Loucy (cell line): ENCODE measurements around the gene NBAS.

Experiments used
- EZH2phosphoT487 ChIP-seq: fragments of 200-600 bp; IDR thresholded peaks from 2 replicates; pipeline ENCODE4 v1.6.1; 2018; ENCODE audit warnings: antibody characterized with exemption, mild to moderate bottlenecking, moderate library complexity, borderline replicate concordance
- TF ChIP-seq, protein P1 (sequence below): fragments of 200-600 bp; sonication (generic); conservative IDR thresholded peaks from 2 replicates; pipeline ENCODE4 v1.5.1; 2014; ENCODE audit warnings: mild to moderate bottlenecking, antibody characterized with exemption, low read length

GRCh38 chr2:15378148-15378908 is 182.8 kb downstream of the NBAS start:
- TF ChIP-seq, protein P1, sequence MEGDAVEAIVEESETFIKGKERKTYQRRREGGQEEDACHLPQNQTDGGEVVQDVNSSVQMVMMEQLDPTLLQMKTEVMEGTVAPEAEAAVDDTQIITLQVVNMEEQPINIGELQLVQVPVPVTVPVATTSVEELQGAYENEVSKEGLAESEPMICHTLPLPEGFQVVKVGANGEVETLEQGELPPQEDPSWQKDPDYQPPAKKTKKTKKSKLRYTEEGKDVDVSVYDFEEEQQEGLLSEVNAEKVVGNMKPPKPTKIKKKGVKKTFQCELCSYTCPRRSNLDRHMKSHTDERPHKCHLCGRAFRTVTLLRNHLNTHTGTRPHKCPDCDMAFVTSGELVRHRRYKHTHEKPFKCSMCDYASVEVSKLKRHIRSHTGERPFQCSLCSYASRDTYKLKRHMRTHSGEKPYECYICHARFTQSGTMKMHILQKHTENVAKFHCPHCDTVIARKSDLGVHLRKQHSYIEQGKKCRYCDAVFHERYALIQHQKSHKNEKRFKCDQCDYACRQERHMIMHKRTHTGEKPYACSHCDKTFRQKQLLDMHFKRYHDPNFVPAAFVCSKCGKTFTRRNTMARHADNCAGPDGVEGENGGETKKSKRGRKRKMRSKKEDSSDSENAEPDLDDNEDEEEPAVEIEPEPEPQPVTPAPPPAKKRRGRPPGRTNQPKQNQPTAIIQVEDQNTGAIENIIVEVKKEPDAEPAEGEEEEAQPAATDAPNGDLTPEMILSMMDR = no peak
- no peak for TF ChIP-seq EZH2phosphoT487
